GM12878 (cell line): ENCODE measurements around the gene OR2AG2. TPM values are rescaled to one million over a fixed set of nuclear protein-coding genes. Genes with fewer than 3 reads are reported as not detected.

Source experiments
- ATAC-seq: fragments of 200-7000 bp; cut with Tn5 transposase; 3 replicates; pipeline ENCODE4 v1.9.1; 2020; ENCODE audit warnings: mild to moderate bottlenecking, moderate library complexity
- BruUV-seq: library from RNA; stranded (reverse); fragments of 400-500 nt; replicated peaks from 2 replicates; lab custom pipeline; 2021; lab: Mats Ljungman, UMichigan
- CTCF ChIA-PET: fragments of 300-600 bp; sonication (Branson Sonifier 250); formaldehyde crosslinking; extraction: SDS; loops from one replicate; lab custom pipeline; 2021; ENCODE audit warnings: inconsistent platforms; lab: Yijun Ruan, JAX
- POLR2A ChIA-PET: fragments of 350-600 bp; formaldehyde crosslinking; extraction: SDS; loops from one replicate; lab custom pipeline; 2021; ENCODE audit warnings: inconsistent platforms; lab: Charles Lee
- RAD21 ChIA-PET: fragments of 300-600 bp; sonication (Branson Sonifier 250); formaldehyde crosslinking; loops from one replicate; lab custom pipeline; 2023; ENCODE audit warnings: antibody characterized with exemption; ENCODE audit not compliant: unreplicated experiment; lab: Charles Lee
- SMC1A ChIA-PET: fragments of 300-600 bp; sonication (Branson Sonifier 250); formaldehyde crosslinking; loops from one replicate; lab custom pipeline; 2023; ENCODE audit not compliant: unreplicated experiment, uncharacterized antibody; lab: Charles Lee
- DNase-seq: peaks from one replicate; pipeline ENCODE4 v3.0.0-alpha.2; 2011; ENCODE audit warnings: low read depth, low spot score
- FAIRE-seq: peaks from 3 replicates; lab custom pipeline; 2011; peaks lifted over from hg19 to GRCh38; lab: Jason Lieb, UNC
- H2AFZ ChIP-seq: 2 replicates; pipeline ENCODE4 v1.6.0; 2011; ENCODE audit warnings: low read depth, low read length, control low read depth; ENCODE audit not compliant: control insufficient read depth
- H3K27ac ChIP-seq: 2 replicates; pipeline ENCODE4 v1.5.1; 2011; ENCODE audit warnings: control low read depth; ENCODE audit not compliant: control insufficient read depth, insufficient read depth
- H3K27me3 ChIP-seq, 2 experiments: replicated peaks in 1 of 2; 2 replicates each; pipeline versions ENCODE4 v1.6.0 to v1.6.1; 2011; ENCODE audit warnings: low read length in 1 of 2; ENCODE audit not compliant: control insufficient read depth in 2 of 2, insufficient read depth in 2 of 2
- H3K36me3 ChIP-seq, 2 experiments: 2 replicates each; pipeline ENCODE4 v1.5.1; 2011; ENCODE audit warnings: low read length in 1 of 2; ENCODE audit not compliant: control insufficient read depth in 2 of 2, insufficient read depth in 2 of 2
- H3K4me1 ChIP-seq: 2 replicates; pipeline ENCODE4 v1.6.1; 2011; ENCODE audit warnings: mild to moderate bottlenecking, low read length, moderate library complexity, mixed read lengths; ENCODE audit not compliant: control insufficient read depth, insufficient read depth
- H3K4me2 ChIP-seq: 2 replicates; pipeline ENCODE4 v1.6.0; 2011; ENCODE audit warnings: control low read depth; ENCODE audit not compliant: control insufficient read depth, insufficient read depth
- H3K4me3 ChIP-seq: fragments of 200-600 bp; sonication (generic); 2 replicates; pipeline ENCODE4 v1.5.1; 2016
- H3K79me2 ChIP-seq: 2 replicates; pipeline ENCODE4 v1.6.0; 2011; ENCODE audit warnings: low read length; ENCODE audit not compliant: control insufficient read depth, insufficient read depth
- H3K9ac ChIP-seq: 2 replicates; pipeline ENCODE4 v1.8.0; 2011; ENCODE audit warnings: low read length, control low read depth, mixed read lengths; ENCODE audit not compliant: control insufficient read depth, insufficient read depth
- H3K9me3 ChIP-seq: replicated peaks from 3 replicates; pipeline ENCODE4 v1.5.1; 2011; ENCODE audit warnings: mild to moderate bottlenecking, low read length; ENCODE audit not compliant: control insufficient read depth, insufficient read depth
- H4K20me1 ChIP-seq: 2 replicates; pipeline ENCODE4 v1.6.0; 2011; ENCODE audit not compliant: control insufficient read depth, insufficient read depth
- BHLHE40 ChIP-seq, 2 experiments: fragments of 450-650 bp in 1 of 2; IDR thresholded peaks; 2 replicates each; pipeline ENCODE4 v1.6.1; 2011 to 2017; ENCODE audit warnings: low read depth in 2 of 2, borderline replicate concordance in 1 of 2, improper control_type of control experiment in 1 of 2, low read length in 1 of 2, mild to moderate bottlenecking in 1 of 2
- BRCA1 ChIP-seq: IDR thresholded peaks from 2 replicates; pipeline ENCODE4 v1.6.1; 2011; ENCODE audit warnings: low read depth, low read length, improper control_type of control experiment
- CBFB ChIP-seq: IDR thresholded peaks from 2 replicates; pipeline ENCODE4 v1.6.1; 2016; ENCODE audit warnings: antibody characterized with exemption, low read depth
- CHD4 ChIP-seq: fragments of 200-600 bp; sonication (generic); IDR thresholded peaks from 2 replicates; pipeline ENCODE4 v1.6.1; 2016; ENCODE audit warnings: mild to moderate bottlenecking
- KDM1A ChIP-seq: fragments of 200-600 bp; sonication (generic); IDR thresholded peaks from 2 replicates; pipeline ENCODE4 v1.6.1; 2016; ENCODE audit warnings: borderline replicate concordance
- KLF5 ChIP-seq: fragments of 450-650 bp; IDR thresholded peaks from 2 replicates; pipeline ENCODE4 v1.6.1; 2014; ENCODE audit warnings: mild to moderate bottlenecking; ENCODE audit not compliant: partially characterized antibody
- STAT3 ChIP-seq: IDR thresholded peaks from 2 replicates; pipeline ENCODE4 v1.6.1; 2011; ENCODE audit warnings: low read depth, low read length, improper control_type of control experiment
- ZNF24 ChIP-seq: fragments of 450-650 bp; IDR thresholded peaks from 2 replicates; pipeline ENCODE4 v1.6.1; 2017; ENCODE audit warnings: antibody characterized with exemption, mild to moderate bottlenecking
- WGBS: methylation state at CpG from one replicate; pipeline ENCODE4 v1.1.6; 2016; ENCODE audit warnings: low lambda C conversion rate; ENCODE audit not compliant: insufficient replicate concordance, insufficient coverage; ENCODE audit errors: missing lambda C conversion rate; 5-methylcytosine and 5-hydroxymethylcytosine counted together
- in situ Hi-C: fragments of 300-500 bp; cut with MboI; formaldehyde crosslinking; loops from 9 replicates; pipeline ENCODE4 v1.14.3; 2018; ENCODE audit warnings: mixed read lengths
- intact Hi-C: fragments of 100-400 bp; cut with micrococcal nuclease; formaldehyde crosslinking; loops from one replicate; pipeline ENCODE4 v1.14.2; 2022; ENCODE audit not compliant: unreplicated experiment
- polyA plus RNA-seq, 11 experiments: library from polyadenylated mRNA; depleted of rRNA in 4 of 11; unstranded in 6 of 11; stranded (reverse) in 5 of 11; fragments of >200 nt; fragmentation: Nextera tagmentation in 4 of 11; fragmentation: Illumina TruSeq in 1 of 11; extraction: Ambion mirVana in 4 of 11; extraction: Trizol in 1 of 11; gene quantifications; 1 replicate in 1 of 11; 2 replicates in 10 of 11; pipeline versions ENCODE4 v1.2.1 to v1.2.3, GENCODE V29; 2011 to 2016; ENCODE audit warnings: inconsistent platforms in 2 of 11, missing spikeins in 2 of 11, low read depth in 1 of 11
- total RNA-seq, 4 experiments: library from RNA; depleted of rRNA in 3 of 4; stranded (reverse); fragments of >200 nt in 3 of 4; fragmentation: Illumina TruSeq in 1 of 4; extraction: Trizol in 1 of 4; gene quantifications; 2 replicates each; pipeline versions ENCODE4 v1.2.1 to v1.2.3, GENCODE V29; 2013 to 2021
- TF ChIP-seq, protein P1 (sequence below): fragments of 450-650 bp; formaldehyde crosslinking; IDR thresholded peaks from 2 replicates; pipeline ENCODE4 v1.5.0; 2022; ENCODE audit warnings: mild to moderate bottlenecking, missing genetic modification characterization
- TF ChIP-seq, protein P2 (sequence below): fragments of 450-650 bp; formaldehyde crosslinking; IDR thresholded peaks from 2 replicates; pipeline ENCODE4 v1.4.0; 2022; ENCODE audit warnings: mild to moderate bottlenecking, moderate library complexity
- TF ChIP-seq, protein P3 (sequence below): fragments of 450-650 bp; IDR thresholded peaks from 2 replicates; pipeline ENCODE4 v1.6.1; 2017; ENCODE audit warnings: low read depth, mild to moderate bottlenecking, moderate library complexity

The OR2AG2 gene
- total and polyA plus RNA-seq, 10 of the 15 experiments (the other 5 are each of a cell fraction or from before 2014, with no cell fraction given) = 0.01 to 0.09 (median 0.07) TPM; not detected in 6

DNA sequence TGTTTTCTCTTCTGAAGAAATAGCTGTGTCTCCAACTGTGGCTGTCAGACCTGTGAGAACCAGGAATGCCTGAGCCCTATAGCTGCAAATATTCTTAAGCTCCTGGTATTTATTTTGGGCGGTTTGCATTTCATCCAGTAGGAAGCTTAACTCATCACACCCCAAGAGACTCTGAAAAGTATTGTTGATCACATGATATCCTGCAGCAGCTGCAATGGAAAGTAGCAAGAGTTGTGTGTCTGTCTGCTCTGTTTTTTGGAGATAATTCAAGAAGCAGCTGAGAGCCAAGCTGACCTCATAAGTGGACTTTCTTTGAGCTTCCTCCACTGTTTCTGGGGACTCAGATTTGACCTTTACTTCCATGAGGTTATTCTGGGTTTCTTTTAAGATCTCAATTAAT is 52.2 kb downstream of the OR2AG2 start:
- H3K27me3 ChIP-seq = no peaks in the 10 kb centered on the region
- H4K20me1 ChIP-seq = no peaks in the 10 kb centered on the region
- no peak overlapping the region for H3K4me3 ChIP-seq
- ChIA-PET RAD21 (interaction anchor here (1.1 kb wide), 1 partner anchor 10 kb away, joined by 3 read pairs; no protein-coding TSS in a partner anchor), POLR2A (interaction anchor here (1.0 kb wide), 1 partner anchor 26 kb away, joined by 3 read pairs; no protein-coding TSS in a partner anchor), SMC1A (interaction anchor here (2.9 to 5.0 kb wide), 2 partner anchors 18 to 35 kb away, joined by 17 to 23 read pairs; no protein-coding TSS in a partner anchor), CTCF (interaction anchor here (0.6 to 2.2 kb wide), 4 partner anchors 13 to 319 kb away, joined by 3 to 14 read pairs (median 7); no protein-coding TSS in a partner anchor)
- DNase-seq (no peak), FAIRE-seq (no peak), ATAC-seq (no peak)
- peaks cover 2 to 30% of the 10 kb centered on the region in 2 experiments; a peak in 3 of 4 replicates for H3K36me3 ChIP-seq
- in situ Hi-C loops = no loop called here
- peaks cover 4% of the 10 kb centered on the region; the same call in 2 of the 3 replicates for H3K9me3 ChIP-seq
- WGBS = 100% methylated on average over 1 of the region's 1 CpG
- no peak overlapping the region for H2AFZ ChIP-seq
- H3K9ac ChIP-seq = no peak overlapping the region
- H3K79me2 ChIP-seq = peaks cover 5% of the 10 kb centered on the region
- TF ChIP-seq, protein P1, sequence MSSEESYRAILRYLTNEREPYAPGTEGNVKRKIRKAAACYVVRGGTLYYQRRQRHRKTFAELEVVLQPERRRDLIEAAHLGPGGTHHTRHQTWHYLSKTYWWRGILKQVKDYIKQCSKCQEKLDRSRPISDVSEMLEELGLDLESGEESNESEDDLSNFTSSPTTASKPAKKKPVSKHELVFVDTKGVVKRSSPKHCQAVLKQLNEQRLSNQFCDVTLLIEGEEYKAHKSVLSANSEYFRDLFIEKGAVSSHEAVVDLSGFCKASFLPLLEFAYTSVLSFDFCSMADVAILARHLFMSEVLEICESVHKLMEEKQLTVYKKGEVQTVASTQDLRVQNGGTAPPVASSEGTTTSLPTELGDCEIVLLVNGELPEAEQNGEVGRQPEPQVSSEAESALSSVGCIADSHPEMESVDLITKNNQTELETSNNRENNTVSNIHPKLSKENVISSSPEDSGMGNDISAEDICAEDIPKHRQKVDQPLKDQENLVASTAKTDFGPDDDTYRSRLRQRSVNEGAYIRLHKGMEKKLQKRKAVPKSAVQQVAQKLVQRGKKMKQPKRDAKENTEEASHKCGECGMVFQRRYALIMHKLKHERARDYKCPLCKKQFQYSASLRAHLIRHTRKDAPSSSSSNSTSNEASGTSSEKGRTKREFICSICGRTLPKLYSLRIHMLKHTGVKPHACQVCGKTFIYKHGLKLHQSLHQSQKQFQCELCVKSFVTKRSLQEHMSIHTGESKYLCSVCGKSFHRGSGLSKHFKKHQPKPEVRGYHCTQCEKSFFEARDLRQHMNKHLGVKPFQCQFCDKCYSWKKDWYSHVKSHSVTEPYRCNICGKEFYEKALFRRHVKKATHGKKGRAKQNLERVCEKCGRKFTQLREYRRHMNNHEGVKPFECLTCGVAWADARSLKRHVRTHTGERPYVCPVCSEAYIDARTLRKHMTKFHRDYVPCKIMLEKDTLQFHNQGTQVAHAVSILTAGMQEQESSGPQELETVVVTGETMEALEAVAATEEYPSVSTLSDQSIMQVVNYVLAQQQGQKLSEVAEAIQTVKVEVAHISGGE (CRISPR knock-in tag) = no peak
- TF ChIP-seq CBFB (no peak), STAT3 (no peak), BRCA1 (no peak), KLF5 (no peak), BHLHE40 (IDR thresholded peaks at IDR 0.05; ENCODE audit: borderline replicate concordance in 1 of 2, low read depth in 2 of 2, low read length in 1 of 2) (no peak), ZNF24 (no peak), KDM1A (no peak), CHD4 (no peak)
- TF ChIP-seq, protein P2, sequence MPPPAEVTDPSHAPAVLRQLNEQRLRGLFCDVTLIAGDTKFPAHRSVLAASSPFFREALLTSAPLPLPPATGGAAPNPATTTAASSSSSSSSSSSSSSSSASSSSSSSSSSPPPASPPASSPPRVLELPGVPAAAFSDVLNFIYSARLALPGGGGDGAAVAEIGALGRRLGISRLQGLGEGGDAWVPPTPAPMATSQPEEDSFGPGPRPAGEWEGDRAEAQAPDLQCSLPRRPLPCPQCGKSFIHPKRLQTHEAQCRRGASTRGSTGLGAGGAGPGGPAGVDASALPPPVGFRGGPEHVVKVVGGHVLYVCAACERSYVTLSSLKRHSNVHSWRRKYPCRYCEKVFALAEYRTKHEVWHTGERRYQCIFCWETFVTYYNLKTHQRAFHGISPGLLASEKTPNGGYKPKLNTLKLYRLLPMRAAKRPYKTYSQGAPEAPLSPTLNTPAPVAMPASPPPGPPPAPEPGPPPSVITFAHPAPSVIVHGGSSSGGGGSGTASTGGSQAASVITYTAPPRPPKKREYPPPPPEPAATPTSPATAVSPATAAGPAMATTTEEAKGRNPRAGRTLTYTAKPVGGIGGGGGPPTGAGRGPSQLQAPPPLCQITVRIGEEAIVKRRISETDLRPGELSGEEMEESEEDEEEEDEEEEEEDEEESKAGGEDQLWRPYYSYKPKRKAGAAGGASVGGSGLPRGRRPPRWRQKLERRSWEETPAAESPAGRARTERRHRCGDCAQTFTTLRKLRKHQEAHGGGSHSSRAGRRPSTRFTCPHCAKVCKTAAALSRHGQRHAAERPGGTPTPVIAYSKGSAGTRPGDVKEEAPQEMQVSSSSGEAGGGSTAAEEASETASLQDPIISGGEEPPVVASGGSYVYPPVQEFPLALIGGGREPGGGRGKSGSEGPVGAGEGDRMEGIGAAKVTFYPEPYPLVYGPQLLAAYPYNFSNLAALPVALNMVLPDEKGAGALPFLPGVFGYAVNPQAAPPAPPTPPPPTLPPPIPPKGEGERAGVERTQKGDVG (CRISPR knock-in tag) = no peak
- TF ChIP-seq, protein P3, sequence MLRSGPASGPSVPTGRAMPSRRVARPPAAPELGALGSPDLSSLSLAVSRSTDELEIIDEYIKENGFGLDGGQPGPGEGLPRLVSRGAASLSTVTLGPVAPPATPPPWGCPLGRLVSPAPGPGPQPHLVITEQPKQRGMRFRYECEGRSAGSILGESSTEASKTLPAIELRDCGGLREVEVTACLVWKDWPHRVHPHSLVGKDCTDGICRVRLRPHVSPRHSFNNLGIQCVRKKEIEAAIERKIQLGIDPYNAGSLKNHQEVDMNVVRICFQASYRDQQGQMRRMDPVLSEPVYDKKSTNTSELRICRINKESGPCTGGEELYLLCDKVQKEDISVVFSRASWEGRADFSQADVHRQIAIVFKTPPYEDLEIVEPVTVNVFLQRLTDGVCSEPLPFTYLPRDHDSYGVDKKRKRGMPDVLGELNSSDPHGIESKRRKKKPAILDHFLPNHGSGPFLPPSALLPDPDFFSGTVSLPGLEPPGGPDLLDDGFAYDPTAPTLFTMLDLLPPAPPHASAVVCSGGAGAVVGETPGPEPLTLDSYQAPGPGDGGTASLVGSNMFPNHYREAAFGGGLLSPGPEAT = no peak
- intact Hi-C loops = no loop called here
- H3K4me2 ChIP-seq = no peak overlapping the region
- BruUV-seq = no TSS peak
- H3K27ac ChIP-seq = no peak overlapping the region
- H3K4me1 ChIP-seq = no peaks in the 10 kb centered on the region
